Measurements from ENCODE around the gene CDH4.

CDH4 gene

GRCh38 chr20:61600016-61600415 lies 348.0 kb downstream of the CDH4 start:
- Histone ChIP-seq H3K4ac (ENCODE audit: low read depth, low read length) (no peak overlapping the region), H3K18ac (ENCODE audit: low read length) (no peak overlapping the region), H2BK120ac (ENCODE audit: low read depth, low read length) (no peak overlapping the region), H3K23ac (ENCODE audit: low read length) (no peak overlapping the region), H3K79me1 (ENCODE audit: low read length) (no peaks in the 10 kb centered on the region), H3K9ac (ENCODE audit: low read length) (no peak overlapping the region), H3K27me3 (ENCODE audit: insufficient read depth, low read length, poor library complexity) (no peaks in the 10 kb centered on the region), H3K4me1 (ENCODE audit: control insufficient read depth, low read depth, low read length) (no peaks in the 10 kb centered on the region), H2BK15ac (replicated peaks; ENCODE audit: low read depth) (no peak overlapping the region), H3K56ac (ENCODE audit: low read length) (no peak overlapping the region), H2AK5ac (ENCODE audit: low read length) (no peak overlapping the region), H3K36me3 (ENCODE audit: control insufficient read depth, insufficient read depth, low read length) (no peaks in the 10 kb centered on the region), H2BK5ac (ENCODE audit: low read length) (no peak overlapping the region), H3K27ac (ENCODE audit: low read depth, low read length) (no peak overlapping the region), H3K4me3 (ENCODE audit: low read length) (no peak overlapping the region), H3K4me2 (ENCODE audit: low read length) (no peak overlapping the region), H4K5ac (ENCODE audit: low read length) (no peak overlapping the region), H3K79me2 (ENCODE audit: control insufficient read depth, insufficient read depth, low read length) (no peaks in the 10 kb centered on the region), H4K8ac (ENCODE audit: low read depth, low read length) (no peak overlapping the region)
- no peak for DNase-seq
- WGBS (ENCODE audit: extremely low coverage, insufficient coverage, low lambda C conversion rate): no CpG with 5 or more reads among the region's 16 CpGs

DNA sequence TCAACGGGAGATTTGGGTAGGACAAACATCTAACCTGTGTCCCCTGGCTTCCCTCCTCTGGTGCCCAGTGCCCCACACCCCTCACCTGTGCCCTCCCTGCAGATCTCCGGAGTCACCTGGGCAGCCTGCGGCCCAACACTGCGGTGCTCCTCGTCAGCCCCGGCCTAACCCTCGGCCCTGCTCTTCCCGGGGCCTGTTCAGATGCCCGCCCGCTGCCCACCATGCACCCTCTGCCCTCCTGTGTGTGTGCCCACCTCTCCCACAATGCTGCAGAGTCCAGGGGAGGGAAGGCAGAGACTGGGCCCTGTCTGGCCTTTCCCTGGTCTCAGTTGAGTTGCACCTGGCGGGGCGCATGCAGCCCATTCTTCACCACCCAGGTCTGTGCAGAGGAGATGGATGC lies 349.3 kb downstream of the CDH4 start:
- no peak overlapping the region for H2BK120ac ChIP-seq (ENCODE audit: low read depth, low read length)
- WGBS (ENCODE audit: extremely low coverage, insufficient coverage, low lambda C conversion rate): no CpG with 5 or more reads among the region's 12 CpGs
- H3K18ac ChIP-seq (ENCODE audit: low read length): no peak overlapping the region
- no peaks in the 10 kb centered on the region for H3K4me1 ChIP-seq (ENCODE audit: control insufficient read depth, low read depth, low read length)
- no peak overlapping the region for H3K4me3 ChIP-seq (ENCODE audit: low read length)
- no peak overlapping the region for H4K8ac ChIP-seq (ENCODE audit: low read depth, low read length)
- H3K9ac ChIP-seq (ENCODE audit: low read length): no peak overlapping the region
- no peaks in the 10 kb centered on the region for H3K79me1 ChIP-seq (ENCODE audit: low read length)
- H2BK15ac ChIP-seq (replicated peaks; ENCODE audit: low read depth): no peak overlapping the region
- no peak overlapping the region for H3K4ac ChIP-seq (ENCODE audit: low read depth, low read length)
- DNase-seq: no peak
- H3K4me2 ChIP-seq (ENCODE audit: low read length): no peak overlapping the region
- H3K27ac ChIP-seq (ENCODE audit: low read depth, low read length): no peak overlapping the region
- no peak overlapping the region for H2AK5ac ChIP-seq (ENCODE audit: low read length)
- H3K27me3 ChIP-seq (ENCODE audit: insufficient read depth, low read length, poor library complexity): no peaks in the 10 kb centered on the region
- H3K56ac ChIP-seq (ENCODE audit: low read length): no peak overlapping the region
- no peak overlapping the region for H2BK5ac ChIP-seq (ENCODE audit: low read length)
- no peak overlapping the region for H4K5ac ChIP-seq (ENCODE audit: low read length)
- no peaks in the 10 kb centered on the region for H3K36me3 ChIP-seq (ENCODE audit: control insufficient read depth, insufficient read depth, low read length)
- H3K23ac ChIP-seq (ENCODE audit: low read length): no peak overlapping the region
- no peaks in the 10 kb centered on the region for H3K79me2 ChIP-seq (ENCODE audit: control insufficient read depth, insufficient read depth, low read length)

- Histone ChIP-seq H3K36me3 (ENCODE audit: control insufficient read depth, insufficient read depth, low read length) (no peaks in the 10 kb centered on the region), H3K4me3 (ENCODE audit: low read length) (no peak overlapping the region), H3K27me3 (ENCODE audit: insufficient read depth, low read length, poor library complexity) (no peaks in the 10 kb centered on the region), H3K23ac (ENCODE audit: low read length) (no peak overlapping the region), H2BK5ac (ENCODE audit: low read length) (no peak overlapping the region), H4K5ac (ENCODE audit: low read length) (no peak overlapping the region), H2BK15ac (replicated peaks; ENCODE audit: low read depth) (no peak overlapping the region), H3K9ac (ENCODE audit: low read length) (no peak overlapping the region), H3K56ac (ENCODE audit: low read length) (no peak overlapping the region), H3K4me1 (ENCODE audit: control insufficient read depth, low read depth, low read length) (no peaks in the 10 kb centered on the region), H3K4me2 (ENCODE audit: low read length) (no peak overlapping the region), H3K79me2 (ENCODE audit: control insufficient read depth, insufficient read depth, low read length) (no peaks in the 10 kb centered on the region), H3K18ac (ENCODE audit: low read length) (no peak overlapping the region), H4K8ac (ENCODE audit: low read depth, low read length) (no peak overlapping the region), H2BK120ac (ENCODE audit: low read depth, low read length) (no peak overlapping the region), H3K27ac (ENCODE audit: low read depth, low read length) (no peak overlapping the region), H2AK5ac (ENCODE audit: low read length) (no peak overlapping the region), H3K4ac (ENCODE audit: low read depth, low read length) (no peak overlapping the region), H3K79me1 (ENCODE audit: low read length) (no peaks in the 10 kb centered on the region)
- no CpG with 5 or more reads among the region's 14 CpGs for WGBS (ENCODE audit: extremely low coverage, insufficient coverage, low lambda C conversion rate)
- DNase-seq: no peak
Observed at GRCh38 chr20:61601853-61602252, 349.8 kb downstream of the CDH4 start.

GRCh38 chr20:61603715-61604114 lies 351.7 kb downstream of the CDH4 start:
- Histone ChIP-seq H3K79me1 (ENCODE audit: low read length) (no peaks in the 10 kb centered on the region), H3K36me3 (ENCODE audit: control insufficient read depth, insufficient read depth, low read length) (no peaks in the 10 kb centered on the region), H3K27me3 (ENCODE audit: insufficient read depth, low read length, poor library complexity) (no peaks in the 10 kb centered on the region), H3K4ac (ENCODE audit: low read depth, low read length) (no peak overlapping the region), H3K79me2 (ENCODE audit: control insufficient read depth, insufficient read depth, low read length) (no peaks in the 10 kb centered on the region), H2BK5ac (ENCODE audit: low read length) (no peak overlapping the region), H3K18ac (ENCODE audit: low read length) (no peak overlapping the region), H2BK15ac (replicated peaks; ENCODE audit: low read depth) (no peak overlapping the region), H2BK120ac (ENCODE audit: low read depth, low read length) (no peak overlapping the region), H3K4me3 (ENCODE audit: low read length) (no peak overlapping the region), H3K23ac (ENCODE audit: low read length) (no peak overlapping the region), H2AK5ac (ENCODE audit: low read length) (no peak overlapping the region), H3K4me1 (ENCODE audit: control insufficient read depth, low read depth, low read length) (no peaks in the 10 kb centered on the region), H4K8ac (ENCODE audit: low read depth, low read length) (no peak overlapping the region), H3K9ac (ENCODE audit: low read length) (no peak overlapping the region), H3K56ac (ENCODE audit: low read length) (no peak overlapping the region), H3K4me2 (ENCODE audit: low read length) (no peak overlapping the region), H4K5ac (ENCODE audit: low read length) (no peak overlapping the region), H3K27ac (ENCODE audit: low read depth, low read length) (no peak overlapping the region)
- no peak for DNase-seq
- no CpG with 5 or more reads among the region's 5 CpGs for WGBS (ENCODE audit: extremely low coverage, insufficient coverage, low lambda C conversion rate)

GRCh38 chr20:61604549-61604948 lies 352.5 kb downstream of the CDH4 start:
- no peaks in the 10 kb centered on the region for H3K27me3 ChIP-seq (ENCODE audit: insufficient read depth, low read length, poor library complexity)
- H3K27ac ChIP-seq (ENCODE audit: low read depth, low read length): no peak overlapping the region
- no peak overlapping the region for H2BK120ac ChIP-seq (ENCODE audit: low read depth, low read length)
- no CpG with 5 or more reads among the region's 7 CpGs for WGBS (ENCODE audit: extremely low coverage, insufficient coverage, low lambda C conversion rate)
- H3K79me2 ChIP-seq (ENCODE audit: control insufficient read depth, insufficient read depth, low read length): no peaks in the 10 kb centered on the region
- no peak overlapping the region for H3K4me2 ChIP-seq (ENCODE audit: low read length)
- no peak overlapping the region for H4K8ac ChIP-seq (ENCODE audit: low read depth, low read length)
- no peak overlapping the region for H2AK5ac ChIP-seq (ENCODE audit: low read length)
- H3K79me1 ChIP-seq (ENCODE audit: low read length): no peaks in the 10 kb centered on the region
- H3K9ac ChIP-seq (ENCODE audit: low read length): no peak overlapping the region
- H3K4me1 ChIP-seq (ENCODE audit: control insufficient read depth, low read depth, low read length): no peaks in the 10 kb centered on the region
- no peak overlapping the region for H3K4me3 ChIP-seq (ENCODE audit: low read length)
- H3K36me3 ChIP-seq (ENCODE audit: control insufficient read depth, insufficient read depth, low read length): no peaks in the 10 kb centered on the region
- no peak overlapping the region for H3K23ac ChIP-seq (ENCODE audit: low read length)
- H2BK5ac ChIP-seq (ENCODE audit: low read length): no peak overlapping the region
- H3K56ac ChIP-seq (ENCODE audit: low read length): no peak overlapping the region
- H3K18ac ChIP-seq (ENCODE audit: low read length): no peak overlapping the region
- no peak for DNase-seq
- H4K5ac ChIP-seq (ENCODE audit: low read length): no peak overlapping the region
- no peak overlapping the region for H2BK15ac ChIP-seq (replicated peaks; ENCODE audit: low read depth)
- no peak overlapping the region for H3K4ac ChIP-seq (ENCODE audit: low read depth, low read length)

DNA sequence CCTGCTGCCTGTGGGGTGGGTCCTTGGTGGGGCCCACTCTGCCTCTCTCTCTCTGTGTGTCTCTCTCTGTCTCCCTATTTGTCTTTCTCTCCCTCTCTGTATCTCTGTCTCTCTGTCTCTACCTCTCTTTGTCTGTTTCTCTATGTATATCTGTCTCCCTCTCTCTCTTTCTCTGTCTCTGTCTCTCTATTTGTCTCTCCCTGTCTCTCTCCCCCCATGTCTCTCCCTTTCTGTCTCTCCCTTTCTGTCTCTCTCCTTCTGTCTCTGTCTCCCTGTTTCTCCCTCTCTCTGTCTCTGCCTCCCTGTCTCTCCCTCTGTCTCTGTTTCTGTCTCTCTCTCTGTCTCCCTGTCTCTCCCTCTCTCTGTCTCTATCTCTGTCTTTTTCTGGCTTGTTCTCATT lies 353.2 kb downstream of the CDH4 start:
- Histone ChIP-seq H3K4me3 (ENCODE audit: low read length) (no peak overlapping the region), H3K4me1 (ENCODE audit: control insufficient read depth, low read depth, low read length) (no peaks in the 10 kb centered on the region), H3K56ac (ENCODE audit: low read length) (no peak overlapping the region), H3K9ac (ENCODE audit: low read length) (no peak overlapping the region), H3K79me1 (ENCODE audit: low read length) (no peaks in the 10 kb centered on the region), H4K8ac (ENCODE audit: low read depth, low read length) (no peak overlapping the region), H3K79me2 (ENCODE audit: control insufficient read depth, insufficient read depth, low read length) (no peaks in the 10 kb centered on the region), H2BK15ac (replicated peaks; ENCODE audit: low read depth) (no peak overlapping the region), H2BK5ac (ENCODE audit: low read length) (no peak overlapping the region), H3K4me2 (ENCODE audit: low read length) (no peak overlapping the region), H3K36me3 (ENCODE audit: control insufficient read depth, insufficient read depth, low read length) (no peaks in the 10 kb centered on the region), H2AK5ac (ENCODE audit: low read length) (no peak overlapping the region), H3K27ac (ENCODE audit: low read depth, low read length) (no peak overlapping the region), H3K18ac (ENCODE audit: low read length) (no peak overlapping the region), H2BK120ac (ENCODE audit: low read depth, low read length) (no peak overlapping the region), H3K23ac (ENCODE audit: low read length) (no peak overlapping the region), H4K5ac (ENCODE audit: low read length) (no peak overlapping the region), H3K27me3 (ENCODE audit: insufficient read depth, low read length, poor library complexity) (no peaks in the 10 kb centered on the region), H3K4ac (ENCODE audit: low read depth, low read length) (no peak overlapping the region)
- no peak for DNase-seq

Measured in mesendoderm (in vitro differentiated cells).